B cell (primary cell): ENCODE results near the gene TMEM151A. TPM values are rescaled to one million over a fixed set of nuclear protein-coding genes. Genes with fewer than 3 reads are reported as not detected.

Experiments
- ATAC-seq: fragments of 200-7000 bp; cut with Tn5 transposase; one replicate; pipeline ENCODE4 v1.10.0; 2021; ENCODE audit warnings: low read depth, mild to moderate bottlenecking, moderate number of reproducible peaks, moderate library complexity
- CTCF ChIA-PET: fragments of 350-600 bp; sonication (Branson Sonifier 250); formaldehyde crosslinking; loops from one replicate; lab custom pipeline; 2021; ENCODE audit warnings: antibody characterized with exemption, inconsistent platforms; lab: Charles Lee
- POLR2A ChIA-PET: fragments of 350-600 bp; sonication (Branson Sonifier 250); formaldehyde crosslinking; loops from one replicate; lab custom pipeline; 2021; ENCODE audit warnings: antibody characterized with exemption; lab: Charles Lee
- DNase-seq: peaks from one replicate; pipeline ENCODE4 v3.0.0; 2013
- H2AFZ ChIP-seq: 2 replicates; pipeline ENCODE4 v1.6.1; 2012; ENCODE audit warnings: mild to moderate bottlenecking, low read depth, low read length; ENCODE audit not compliant: insufficient read depth, poor library complexity, severe bottlenecking
- H3K27ac ChIP-seq, 2 donors: 1 replicate in 1 of 2; 2 replicates in 1 of 2; pipeline ENCODE4 v1.5.1; 2012 to 2013; ENCODE audit warnings: low read length in 2 of 2, mild to moderate bottlenecking in 2 of 2, moderate library complexity in 1 of 2
- H3K27me3 ChIP-seq, 4 experiments: fragments of 200-600 bp in 1 of 4; sonication (generic) in 1 of 4; replicated peaks in 1 of 4; 1 replicate in 2 of 4; 2 replicates in 2 of 4; pipeline versions ENCODE4 v1.6.1 to v1.7.0; 2013 to 2016; ENCODE audit warnings: low read length in 3 of 4, mild to moderate bottlenecking in 2 of 4, mixed read lengths in 1 of 4, moderate library complexity in 1 of 4; ENCODE audit not compliant: insufficient read depth in 4 of 4, control insufficient read depth in 3 of 4; ENCODE audit errors: control extremely low read depth in 1 of 4
- H3K36me3 ChIP-seq, 2 experiments: replicated peaks in 1 of 2; 1 replicate in 1 of 2; 2 replicates in 1 of 2; pipeline versions ENCODE4 v1.6.1 to v1.7.1; 2013; ENCODE audit warnings: low read length in 1 of 2; ENCODE audit not compliant: insufficient read depth in 2 of 2, control insufficient read depth in 1 of 2; ENCODE audit errors: control extremely low read depth in 1 of 2, extremely low read depth in 1 of 2
- H3K4me1 ChIP-seq, 2 donors: fragments of 200-600 bp in 1 of 2; sonication (generic) in 1 of 2; 1 replicate in 1 of 2; 2 replicates in 1 of 2; pipeline versions ENCODE4 v1.5.1 to v1.6.1; 2013 to 2017; ENCODE audit warnings: low read length in 2 of 2; ENCODE audit not compliant: control insufficient read depth in 2 of 2, insufficient read depth in 2 of 2
- H3K4me2 ChIP-seq: replicated peaks from 2 replicates; pipeline ENCODE3; 2012; ENCODE audit warnings: mild to moderate bottlenecking, low read depth, low read length; ENCODE audit not compliant: poor library complexity, severe bottlenecking
- H3K4me3 ChIP-seq, 5 experiments: fragments of 200-600 bp in 1 of 5; sonication (generic) in 1 of 5; 1 replicate in 3 of 5; 2 replicates in 2 of 5; pipeline versions ENCODE4 v1.5.1 to v1.7.0; 2011 to 2016; ENCODE audit warnings: low read length in 4 of 5, mild to moderate bottlenecking in 4 of 5, low read depth in 2 of 5, control low read depth in 1 of 5, moderate library complexity in 1 of 5; ENCODE audit not compliant: insufficient read depth in 1 of 5; ENCODE audit errors: control extremely low read depth in 1 of 5, extremely low read depth in 1 of 5
- H3K79me2 ChIP-seq: fragments of 200-600 bp; sonication (generic); one replicate; pipeline ENCODE4 v1.6.0; 2016; ENCODE audit warnings: low read length; ENCODE audit not compliant: control insufficient read depth, insufficient read depth
- H3K9ac ChIP-seq: fragments of 200-600 bp; sonication (generic); 2 replicates; pipeline ENCODE4 v1.6.1; 2017; ENCODE audit warnings: mild to moderate bottlenecking, low read length, moderate library complexity
- H3K9me3 ChIP-seq, 3 donors: one replicate each; pipeline versions ENCODE4 v1.6.1 to v1.7.1; 2013; ENCODE audit warnings: low read length in 2 of 3; ENCODE audit not compliant: control insufficient read depth in 2 of 3, insufficient read depth in 1 of 3; ENCODE audit errors: control extremely low read depth in 1 of 3
- H4K20me1 ChIP-seq: 2 replicates; pipeline ENCODE4 v1.6.0; 2012; ENCODE audit warnings: mild to moderate bottlenecking, low read length; ENCODE audit not compliant: insufficient read depth, control insufficient read depth, poor library complexity, severe bottlenecking
- H3K27ac Mint-ChIP-seq: one replicate; pipeline ENCODE4 v1.8.0; 2021; ENCODE audit warnings: mixed read lengths
- H3K27me3 Mint-ChIP-seq: one replicate; pipeline ENCODE4 v1.8.0; 2021; ENCODE audit warnings: mixed read lengths
- H3K4me1 Mint-ChIP-seq: one replicate; pipeline ENCODE4 v1.8.0; 2021; ENCODE audit warnings: mixed read lengths
- H3K4me3 Mint-ChIP-seq: one replicate; pipeline ENCODE4 v1.8.0; 2021; ENCODE audit warnings: mixed read lengths
- H3K9me3 Mint-ChIP-seq: one replicate; pipeline ENCODE4 v1.8.0; 2022; ENCODE audit warnings: mixed read lengths; ENCODE audit not compliant: insufficient read depth
- CTCF ChIP-seq: fragments of 200-600 bp; IDR thresholded peaks from one replicate; pipeline ENCODE4 v1.8.0; 2022; ENCODE audit warnings: antibody characterized with exemption, mild to moderate bottlenecking
- EZH2 ChIP-seq: IDR thresholded peaks from 2 replicates; pipeline ENCODE4 v1.6.1; 2012; ENCODE audit warnings: borderline replicate concordance, low read depth, mild to moderate bottlenecking, moderate library complexity, low read length; ENCODE audit not compliant: insufficient read depth, poor library complexity, severe bottlenecking
- WGBS: methylation state at CpG from one replicate; pipeline ENCODE4 v1.1.5; 2013; ENCODE audit warnings: missing lambda C conversion rate; ENCODE audit not compliant: insufficient coverage; 5-methylcytosine and 5-hydroxymethylcytosine counted together
- intact Hi-C: fragments of 100-400 bp; cut with micrococcal nuclease; formaldehyde crosslinking; loops from one replicate; pipeline ENCODE4 v1.10.0; 2022
- polyA plus RNA-seq: library from polyadenylated mRNA; depleted of rRNA; stranded (reverse); fragments of >200 nt; gene quantifications from 2 replicates; pipeline ENCODE4 v1.2.3, GENCODE V29; 2012
- total RNA-seq, 2 donors: library from RNA; stranded (reverse); fragments of 120-200 nt in 1 of 2; gene quantifications; 1 replicate in 1 of 2; 2 replicates in 1 of 2; pipeline versions ENCODE4 v1.2.3 to v1.2.4, GENCODE V29; 2013 to 2022

The TMEM151A gene
- total and polyA plus RNA-seq, 2 donors (not counting 1 experiment from before 2014, with no cell fraction given): 0.17 to 1.1 TPM

- Histone ChIP-seq H3K27ac (no peak overlapping the region), H2AFZ (no peak overlapping the region), H3K9me3 (no peaks in the 10 kb centered on the region), H3K36me3 (peaks cover 0 to 49% of the 10 kb centered on the region in 2 experiments), H3K27me3 (peaks cover 0 to 9% (median 3%) of the 10 kb centered on the region in 4 experiments), H3K79me2 (peaks cover 15% of the 10 kb centered on the region), H3K4me3 (no peak overlapping the region), H3K4me2 (no peak overlapping the region), H3K4me1 (peaks cover 15 to 29% of the 10 kb centered on the region in 2 donors), H3K9ac (no peak overlapping the region), H4K20me1 (peaks cover 41% of the 10 kb centered on the region)
- no peak overlapping the region for H3K4me3 Mint-ChIP-seq
- no peaks in the 10 kb centered on the region for H3K9me3 Mint-ChIP-seq
- TF ChIP-seq EZH2 (no peak), CTCF (no peak)
- CTCF ChIA-PET: interaction anchor here (1.3 to 1.5 kb wide), 2 partner anchors 28 to 50 kb away, joined by 4 to 13 read pairs; no protein-coding TSS in a partner anchor
- POLR2A ChIA-PET: interaction anchor here (0.7 kb wide), 1 partner anchor 10 kb away, joined by 3 read pairs; no protein-coding TSS in a partner anchor
- no peak overlapping the region for H3K27ac Mint-ChIP-seq
- ATAC-seq (no peak), DNase-seq (no peak)
- no peaks in the 10 kb centered on the region for H3K27me3 Mint-ChIP-seq
- peaks cover 28% of the 10 kb centered on the region for H3K4me1 Mint-ChIP-seq
- intact Hi-C loops: no loop called here
- 94% methylated on average over 14 of the region's 17 CpGs for WGBS
These were observed 46.8 kb downstream of the TMEM151A start for GRCh38 chr11:66338276-66339161.
